HG03066 (cell line): ENCODE measurements around the gene SLC23A1.
A peak's percentile ranks its signal among the peaks of the same experiment; 100 is the strongest.
"Not testable (repeated sequence)": the region's sequence is repeated elsewhere in the genome, so short reads cannot be mapped to it uniquely, and the experiment has no call there.

Experiments used
- ATAC-seq: cut with Tn5 transposase; IDR thresholded peaks from one replicate; pipeline ENCODE4 v1.9.1; 2021; ENCODE audit warnings: low read depth; ENCODE audit not compliant: unreplicated experiment

SLC23A1 gene

GRCh38 chr5:139374909-139375308 is 8.2 kb downstream of the SLC23A1 start:
- no peak for ATAC-seq

DNA sequence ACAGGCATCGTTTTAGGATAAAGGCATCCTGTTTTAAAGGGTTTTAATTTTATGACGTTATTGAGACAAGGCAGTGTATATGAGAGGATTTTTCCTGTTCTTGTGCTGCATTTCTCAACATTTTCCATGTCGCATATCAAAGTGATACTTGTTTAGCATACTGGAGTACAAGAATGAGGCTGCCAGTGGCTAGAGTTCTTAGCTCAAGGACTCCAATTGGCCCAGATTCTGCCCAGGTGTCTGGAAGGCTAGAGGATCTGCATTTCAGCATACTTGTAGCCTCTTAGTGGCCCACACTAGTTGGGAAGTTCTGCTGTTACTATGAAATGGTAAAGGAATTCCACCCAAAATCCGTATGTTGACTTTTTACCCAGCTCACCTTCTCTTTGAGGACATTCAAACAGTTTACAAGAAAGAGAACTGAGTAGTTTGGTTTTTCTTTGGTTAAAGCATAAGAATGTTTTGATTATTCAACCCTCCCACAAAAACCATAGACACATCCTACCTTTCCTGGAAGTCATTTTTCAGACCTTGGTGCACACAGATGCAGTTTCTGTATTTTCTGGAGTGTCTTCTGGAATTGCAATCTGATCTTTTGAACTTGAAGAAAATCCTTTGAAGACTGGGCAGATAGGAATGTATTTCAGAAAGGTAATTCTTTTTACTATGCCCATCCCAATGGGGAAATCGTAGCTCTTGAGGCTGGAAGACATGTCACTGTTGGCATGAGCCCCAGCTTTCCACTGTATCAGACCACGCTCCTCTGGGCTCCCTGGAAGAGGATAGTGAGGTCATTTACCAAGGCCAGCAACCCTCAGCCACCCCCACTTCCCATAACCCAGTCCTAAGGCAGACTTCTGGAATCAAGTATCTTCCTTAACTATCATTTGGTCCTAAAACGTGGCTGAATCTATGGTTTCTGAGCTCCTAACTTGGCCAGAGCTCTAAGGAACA is 11.3 kb downstream of the SLC23A1 start:
- ATAC-seq, result no peak

- ATAC-seq, result no peak
Observed at GRCh38 chr5:139369181-139369580, 13.9 kb downstream of the SLC23A1 start.

GRCh38 chr5:139368613-139369012 is 14.5 kb downstream of the SLC23A1 start:
- ATAC-seq, result no peak

GRCh38 chr5:139364466-139364865 is 18.6 kb downstream of the SLC23A1 start:
- no peak for ATAC-seq

DNA sequence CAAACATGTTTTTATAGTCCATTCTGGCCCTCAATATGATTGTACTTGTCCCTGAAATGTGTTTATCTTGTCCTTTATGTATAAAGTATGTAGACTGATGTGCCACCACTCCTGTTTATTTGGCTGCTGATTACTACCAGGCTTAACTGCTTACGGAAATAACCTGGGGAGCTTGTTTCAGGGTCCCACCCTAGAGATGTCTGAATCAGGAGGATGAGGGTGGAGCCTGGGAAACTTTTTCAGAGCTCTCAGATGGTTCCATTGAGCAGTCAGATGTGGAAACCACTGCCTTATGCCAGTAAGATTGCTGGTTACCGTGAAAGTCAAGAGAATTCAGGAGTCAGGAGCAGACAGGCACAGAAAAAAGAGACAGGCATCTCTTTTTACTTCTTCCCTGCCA is 19.2 kb downstream of the SLC23A1 start:
- no peak for ATAC-seq

- no peak for ATAC-seq
Observed at GRCh38 chr5:139361835-139362429, 21.2 kb downstream of the SLC23A1 start.

GRCh38 chr5:139360384-139360783 is 22.7 kb downstream of the SLC23A1 start:
- ATAC-seq, result no peak

DNA sequence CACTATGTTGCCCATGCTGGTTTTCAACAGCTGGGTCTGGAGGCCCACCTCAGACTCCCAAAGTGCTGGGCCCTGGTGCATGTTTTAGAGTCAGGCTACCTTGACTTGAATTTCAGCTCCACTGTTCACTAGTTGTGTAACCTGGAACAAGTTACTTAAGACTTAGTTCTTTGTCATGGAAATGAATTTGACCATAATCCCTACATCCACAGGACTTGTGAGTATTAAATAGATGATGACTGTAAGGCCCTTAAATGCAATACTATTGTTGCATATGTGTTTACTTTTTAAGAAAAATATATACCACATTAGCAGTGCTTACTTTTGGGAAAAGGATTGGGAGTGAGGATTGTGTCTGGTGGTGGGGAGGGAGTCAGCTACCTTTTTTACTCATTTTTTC is 25.0 kb downstream of the SLC23A1 start:
- no peak for ATAC-seq

DNA sequence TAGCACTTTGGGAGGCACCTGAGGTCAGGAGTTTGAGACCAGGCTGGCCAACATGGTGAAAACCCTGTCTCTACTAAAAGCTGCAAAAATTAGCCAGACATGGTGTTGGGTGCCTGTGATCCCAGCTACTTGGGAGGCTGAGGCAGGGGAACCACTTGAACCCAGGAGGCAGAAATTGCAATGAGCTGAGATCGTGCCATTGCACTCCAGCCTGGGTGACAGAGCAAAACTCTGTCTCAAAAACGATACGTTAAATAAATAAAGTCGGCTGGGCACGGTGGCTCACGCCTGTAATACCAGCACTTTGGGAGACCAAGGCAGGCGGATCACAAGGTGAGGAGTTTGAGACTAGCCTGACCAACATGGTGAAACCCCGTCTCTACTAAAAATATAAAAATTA is 27.2 kb downstream of the SLC23A1 start:
- not testable (repeated sequence) for ATAC-seq

GRCh38 chr5:139354186-139354585 is 28.9 kb downstream of the SLC23A1 start:
- ATAC-seq, result no peak

DNA sequence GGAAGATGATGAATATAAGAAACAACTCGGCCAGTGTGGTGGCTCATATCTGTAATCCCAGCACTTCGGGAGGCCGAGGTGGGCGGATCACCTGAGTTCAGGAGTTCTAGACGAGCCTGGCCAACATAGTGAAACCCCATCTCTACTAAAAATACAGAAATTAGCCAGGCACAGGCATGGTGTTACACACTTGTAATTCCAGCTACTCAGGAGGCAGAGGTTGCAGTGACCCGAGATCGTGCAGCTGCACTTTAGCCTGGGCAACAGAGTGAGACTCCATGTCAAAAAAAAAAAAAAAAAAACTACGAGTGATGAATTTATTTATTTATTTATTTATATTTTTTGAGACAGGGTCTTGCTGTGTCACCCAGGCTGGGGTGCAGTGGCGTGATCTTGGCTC is 35.2 kb downstream of the SLC23A1 start:
- ATAC-seq, result not testable (repeated sequence)

- not testable (repeated sequence) for ATAC-seq
Observed at GRCh38 chr5:139345442-139345841, 37.7 kb downstream of the SLC23A1 start.

DNA sequence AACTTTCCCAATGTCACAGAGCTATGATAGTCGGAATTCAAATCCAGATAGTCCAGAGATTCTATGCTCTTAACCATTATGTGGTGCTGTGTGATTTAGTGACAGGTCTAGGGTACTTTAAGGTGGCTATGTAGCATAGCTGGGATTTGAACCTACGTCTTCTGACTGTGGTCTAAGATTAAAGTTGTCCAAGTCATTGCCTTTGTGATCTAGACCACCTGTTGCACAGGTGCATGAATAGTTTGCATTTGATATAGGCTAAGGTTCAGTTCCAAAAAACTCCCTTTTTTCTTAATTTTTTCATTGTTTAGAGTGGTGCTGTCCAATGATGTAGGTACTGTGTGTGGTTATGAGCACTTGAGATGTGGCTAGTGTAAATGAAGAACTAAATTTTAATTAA is 38.9 kb downstream of the SLC23A1 start:
- no peak for ATAC-seq

DNA sequence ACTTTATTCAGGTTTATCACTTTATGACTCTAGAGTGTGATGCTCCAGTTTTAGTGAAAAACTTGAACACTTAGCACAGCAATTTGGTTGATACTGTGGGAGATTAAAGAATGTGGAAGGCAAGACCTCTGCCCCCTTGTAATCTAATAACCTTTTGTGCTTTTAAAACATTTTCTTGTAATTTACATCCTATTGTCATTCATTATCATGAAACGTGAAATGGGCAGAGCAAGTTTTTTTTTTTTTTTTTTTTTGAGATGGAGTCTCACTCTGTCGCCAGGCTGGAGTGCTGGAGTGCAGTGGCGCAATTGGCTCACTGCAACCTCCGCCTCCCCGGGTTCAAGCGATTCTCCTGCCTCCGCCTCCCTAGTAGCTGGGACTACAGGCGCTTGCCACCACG is 39.6 kb downstream of the SLC23A1 start:
- ATAC-seq, result no peak

- no peak for ATAC-seq
Observed at GRCh38 chr5:139342423-139342723, 40.7 kb downstream of the SLC23A1 start.

DNA sequence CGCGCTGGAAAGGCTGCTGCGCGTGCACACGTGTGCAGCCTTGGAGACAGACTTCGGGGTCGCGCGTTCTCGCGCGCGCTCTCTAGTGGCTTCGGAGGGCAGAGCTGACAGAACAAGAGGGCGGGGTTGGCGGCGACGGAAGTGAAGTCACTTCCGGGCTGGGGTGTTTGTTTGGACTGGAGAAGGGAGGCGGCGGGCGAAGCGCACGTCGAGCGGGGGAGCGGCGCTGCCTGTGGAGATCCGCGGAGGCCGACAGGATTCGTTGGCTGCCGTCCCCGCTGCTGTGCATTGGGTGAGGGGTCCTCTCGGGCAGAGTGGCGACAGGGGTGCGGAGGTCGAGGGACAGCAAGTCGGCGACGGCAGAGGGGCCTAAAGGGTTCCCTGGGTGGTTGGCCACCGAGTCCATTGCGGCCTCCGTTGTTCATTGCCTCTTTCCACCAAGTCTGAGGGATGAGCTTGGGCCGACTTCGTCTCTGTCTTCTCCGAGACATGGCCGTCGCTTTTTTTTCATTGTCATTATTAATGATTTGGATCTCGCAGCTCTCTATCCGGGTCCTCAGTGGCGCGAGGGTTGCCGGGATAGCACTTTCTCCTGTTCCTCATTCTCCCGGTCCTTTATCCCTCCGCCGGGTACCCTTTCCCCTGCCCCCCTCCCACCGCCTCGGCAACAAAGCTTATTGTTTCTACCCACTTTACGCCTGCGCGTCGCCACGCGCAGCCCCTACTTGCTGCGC is 41.2 kb downstream of the SLC23A1 start, which contains the start of gene PAIP2:
Gene PAIP2, plus strand, starts transcription at position 166 of the 734 bp plus-strand sequence. CDS start 21,931 bp downstream, outside the sequence.
- ATAC-seq, result peak; percentile 93

- no peak for ATAC-seq
Observed at GRCh38 chr5:139341187-139341688, 41.9 kb downstream of the SLC23A1 start.

DNA sequence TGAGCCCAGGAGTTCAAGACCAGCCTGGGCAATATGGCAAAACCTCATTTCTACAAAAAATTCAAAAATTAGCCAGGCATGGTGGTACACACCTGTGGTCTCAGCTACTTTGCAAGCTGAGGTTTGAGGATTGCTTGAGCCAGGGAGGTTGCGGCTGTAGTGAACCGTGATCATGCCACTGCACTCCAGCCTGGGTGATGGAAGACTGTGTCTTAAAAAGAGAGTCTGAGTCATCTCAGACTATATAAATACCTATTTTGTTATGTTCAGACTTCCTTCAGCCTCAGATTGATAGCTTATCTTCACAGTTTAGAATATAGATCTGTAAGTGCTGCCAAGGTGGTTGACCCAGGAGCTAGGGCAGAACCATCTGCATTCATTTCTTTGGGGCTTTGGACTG is 43.0 kb downstream of the SLC23A1 start:
- ATAC-seq, result no peak

DNA sequence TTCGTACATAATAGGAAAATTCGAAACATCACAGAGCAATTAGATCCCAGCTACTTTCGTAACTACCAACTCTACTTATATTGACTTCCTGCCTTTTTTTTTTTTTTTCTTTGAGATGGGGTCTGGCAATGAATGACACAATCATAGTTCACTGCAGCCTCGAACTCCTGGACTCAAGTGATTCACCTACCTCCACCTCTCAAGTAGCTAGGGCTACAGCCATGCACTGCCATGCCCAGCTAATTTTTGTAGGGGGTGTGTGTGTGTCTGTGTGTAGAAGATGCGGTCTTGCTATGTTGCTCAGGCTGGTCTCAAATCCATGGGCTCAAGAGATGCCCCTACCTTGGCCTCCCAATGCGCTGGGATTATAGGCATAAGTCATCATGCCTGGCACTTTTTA is 47.3 kb downstream of the SLC23A1 start:
- no peak for ATAC-seq
